Neural cell (in vitro differentiated cells): Measurements from ENCODE around the gene EPHA8.

Source experiments
- EP300 ChIP-seq: fragments of 450-650 bp; conservative IDR thresholded peaks from 2 replicates; pipeline ENCODE4 v1.6.1; 2014; ENCODE audit warnings: antibody characterized with exemption, mild to moderate bottlenecking, moderate library complexity; ENCODE audit not compliant: poor library complexity, severe bottlenecking
- EZH2 ChIP-seq: fragments of 200-600, 300-800 bp; shearing (Covaris generic), sonication (generic); IDR thresholded peaks from 2 replicates; pipeline ENCODE4 v1.6.1; 2014; ENCODE audit warnings: antibody characterized with exemption, low read length, borderline replicate concordance, mild to moderate bottlenecking; ENCODE audit not compliant: insufficient read depth, poor library complexity, severe bottlenecking
- MXI1 ChIP-seq: fragments of 450-650 bp; conservative IDR thresholded peaks from 2 replicates; pipeline ENCODE4 v1.6.1; 2014; ENCODE audit warnings: antibody characterized with exemption, mild to moderate bottlenecking; ENCODE audit not compliant: poor library complexity, severe bottlenecking
- POLR2AphosphoS5 ChIP-seq: IDR thresholded peaks from 2 replicates; pipeline ENCODE4 v1.6.1; 2012
- RAD21 ChIP-seq: fragments of 450-650 bp; conservative IDR thresholded peaks from 2 replicates; pipeline ENCODE4 v1.6.1; 2014; ENCODE audit warnings: antibody characterized with exemption, mild to moderate bottlenecking, moderate library complexity
- SMC3 ChIP-seq: fragments of 450-650 bp; conservative IDR thresholded peaks from 2 replicates; pipeline ENCODE4 v1.6.1; 2014; ENCODE audit warnings: antibody characterized with exemption, mild to moderate bottlenecking, moderate library complexity; ENCODE audit not compliant: poor library complexity
- TAF1 ChIP-seq: IDR thresholded peaks from 2 replicates; pipeline ENCODE4 v1.6.1; 2012; ENCODE audit warnings: low read depth
- TF ChIP-seq, protein P1 (sequence below): fragments of 450-650 bp; IDR thresholded peaks from 2 replicates; pipeline ENCODE4 v1.5.1; 2014; ENCODE audit warnings: antibody characterized with exemption, mild to moderate bottlenecking, moderate library complexity; ENCODE audit not compliant: poor library complexity, severe bottlenecking
- TF ChIP-seq, protein P2 (sequence below): IDR thresholded peaks from 2 replicates; pipeline ENCODE4 v1.6.1; 2012; ENCODE audit warnings: borderline replicate concordance

DNA sequence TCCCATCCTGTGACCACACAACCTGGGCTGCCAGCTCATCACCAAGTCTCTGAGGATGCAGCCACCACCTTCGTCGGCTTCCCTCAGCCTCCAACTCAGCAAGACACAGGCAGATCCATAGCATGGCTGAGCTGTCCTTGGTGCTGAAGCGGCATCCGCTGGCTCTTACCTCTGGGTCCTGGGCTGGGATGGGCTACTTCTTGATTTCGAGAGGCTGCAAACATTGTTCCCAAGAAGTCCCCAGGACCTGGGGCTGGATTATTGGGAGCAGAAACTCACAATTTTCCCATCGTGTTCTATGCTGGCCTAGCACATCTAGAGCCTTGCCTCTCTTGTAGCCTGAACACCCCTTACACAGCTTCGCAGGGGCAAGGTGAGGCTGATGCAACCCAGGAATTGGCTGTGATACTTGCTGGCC, 48.2 kb downstream of the EPHA8 start:
- TF ChIP-seq, protein P1, sequence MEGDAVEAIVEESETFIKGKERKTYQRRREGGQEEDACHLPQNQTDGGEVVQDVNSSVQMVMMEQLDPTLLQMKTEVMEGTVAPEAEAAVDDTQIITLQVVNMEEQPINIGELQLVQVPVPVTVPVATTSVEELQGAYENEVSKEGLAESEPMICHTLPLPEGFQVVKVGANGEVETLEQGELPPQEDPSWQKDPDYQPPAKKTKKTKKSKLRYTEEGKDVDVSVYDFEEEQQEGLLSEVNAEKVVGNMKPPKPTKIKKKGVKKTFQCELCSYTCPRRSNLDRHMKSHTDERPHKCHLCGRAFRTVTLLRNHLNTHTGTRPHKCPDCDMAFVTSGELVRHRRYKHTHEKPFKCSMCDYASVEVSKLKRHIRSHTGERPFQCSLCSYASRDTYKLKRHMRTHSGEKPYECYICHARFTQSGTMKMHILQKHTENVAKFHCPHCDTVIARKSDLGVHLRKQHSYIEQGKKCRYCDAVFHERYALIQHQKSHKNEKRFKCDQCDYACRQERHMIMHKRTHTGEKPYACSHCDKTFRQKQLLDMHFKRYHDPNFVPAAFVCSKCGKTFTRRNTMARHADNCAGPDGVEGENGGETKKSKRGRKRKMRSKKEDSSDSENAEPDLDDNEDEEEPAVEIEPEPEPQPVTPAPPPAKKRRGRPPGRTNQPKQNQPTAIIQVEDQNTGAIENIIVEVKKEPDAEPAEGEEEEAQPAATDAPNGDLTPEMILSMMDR: no peak
- TF ChIP-seq, protein P2, sequence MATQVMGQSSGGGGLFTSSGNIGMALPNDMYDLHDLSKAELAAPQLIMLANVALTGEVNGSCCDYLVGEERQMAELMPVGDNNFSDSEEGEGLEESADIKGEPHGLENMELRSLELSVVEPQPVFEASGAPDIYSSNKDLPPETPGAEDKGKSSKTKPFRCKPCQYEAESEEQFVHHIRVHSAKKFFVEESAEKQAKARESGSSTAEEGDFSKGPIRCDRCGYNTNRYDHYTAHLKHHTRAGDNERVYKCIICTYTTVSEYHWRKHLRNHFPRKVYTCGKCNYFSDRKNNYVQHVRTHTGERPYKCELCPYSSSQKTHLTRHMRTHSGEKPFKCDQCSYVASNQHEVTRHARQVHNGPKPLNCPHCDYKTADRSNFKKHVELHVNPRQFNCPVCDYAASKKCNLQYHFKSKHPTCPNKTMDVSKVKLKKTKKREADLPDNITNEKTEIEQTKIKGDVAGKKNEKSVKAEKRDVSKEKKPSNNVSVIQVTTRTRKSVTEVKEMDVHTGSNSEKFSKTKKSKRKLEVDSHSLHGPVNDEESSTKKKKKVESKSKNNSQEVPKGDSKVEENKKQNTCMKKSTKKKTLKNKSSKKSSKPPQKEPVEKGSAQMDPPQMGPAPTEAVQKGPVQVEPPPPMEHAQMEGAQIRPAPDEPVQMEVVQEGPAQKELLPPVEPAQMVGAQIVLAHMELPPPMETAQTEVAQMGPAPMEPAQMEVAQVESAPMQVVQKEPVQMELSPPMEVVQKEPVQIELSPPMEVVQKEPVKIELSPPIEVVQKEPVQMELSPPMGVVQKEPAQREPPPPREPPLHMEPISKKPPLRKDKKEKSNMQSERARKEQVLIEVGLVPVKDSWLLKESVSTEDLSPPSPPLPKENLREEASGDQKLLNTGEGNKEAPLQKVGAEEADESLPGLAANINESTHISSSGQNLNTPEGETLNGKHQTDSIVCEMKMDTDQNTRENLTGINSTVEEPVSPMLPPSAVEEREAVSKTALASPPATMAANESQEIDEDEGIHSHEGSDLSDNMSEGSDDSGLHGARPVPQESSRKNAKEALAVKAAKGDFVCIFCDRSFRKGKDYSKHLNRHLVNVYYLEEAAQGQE: peak; percentile 90
- TF ChIP-seq EZH2 (no peak), POLR2AphosphoS5 (no peak), RAD21 (no peak), EP300 (no peak), MXI1 (no peak), TAF1 (no peak), SMC3 (no peak)
